ENCODE measurements around the gene TBL1Y.

GRCh38 chrY:7128211-7128610, 217.7 kb downstream of the TBL1Y start:
- TF ChIP-seq, protein P1, sequence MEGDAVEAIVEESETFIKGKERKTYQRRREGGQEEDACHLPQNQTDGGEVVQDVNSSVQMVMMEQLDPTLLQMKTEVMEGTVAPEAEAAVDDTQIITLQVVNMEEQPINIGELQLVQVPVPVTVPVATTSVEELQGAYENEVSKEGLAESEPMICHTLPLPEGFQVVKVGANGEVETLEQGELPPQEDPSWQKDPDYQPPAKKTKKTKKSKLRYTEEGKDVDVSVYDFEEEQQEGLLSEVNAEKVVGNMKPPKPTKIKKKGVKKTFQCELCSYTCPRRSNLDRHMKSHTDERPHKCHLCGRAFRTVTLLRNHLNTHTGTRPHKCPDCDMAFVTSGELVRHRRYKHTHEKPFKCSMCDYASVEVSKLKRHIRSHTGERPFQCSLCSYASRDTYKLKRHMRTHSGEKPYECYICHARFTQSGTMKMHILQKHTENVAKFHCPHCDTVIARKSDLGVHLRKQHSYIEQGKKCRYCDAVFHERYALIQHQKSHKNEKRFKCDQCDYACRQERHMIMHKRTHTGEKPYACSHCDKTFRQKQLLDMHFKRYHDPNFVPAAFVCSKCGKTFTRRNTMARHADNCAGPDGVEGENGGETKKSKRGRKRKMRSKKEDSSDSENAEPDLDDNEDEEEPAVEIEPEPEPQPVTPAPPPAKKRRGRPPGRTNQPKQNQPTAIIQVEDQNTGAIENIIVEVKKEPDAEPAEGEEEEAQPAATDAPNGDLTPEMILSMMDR (IDR thresholded peaks at IDR 0.05 in 8 of 11, conservative IDR thresholded peaks at IDR 0.05 in 3 of 11) = no peak
- no peak for TF ChIP-seq POLR2A (IDR thresholded peaks at IDR 0.05)
- TF ChIP-seq POLR2AphosphoS5 (IDR thresholded peaks at IDR 0.05) = no peak
